ENCODE results near the gene HDHD5.
A peak's percentile ranks its signal among the peaks of the same experiment; 100 is the strongest.

HDHD5 gene

DNA sequence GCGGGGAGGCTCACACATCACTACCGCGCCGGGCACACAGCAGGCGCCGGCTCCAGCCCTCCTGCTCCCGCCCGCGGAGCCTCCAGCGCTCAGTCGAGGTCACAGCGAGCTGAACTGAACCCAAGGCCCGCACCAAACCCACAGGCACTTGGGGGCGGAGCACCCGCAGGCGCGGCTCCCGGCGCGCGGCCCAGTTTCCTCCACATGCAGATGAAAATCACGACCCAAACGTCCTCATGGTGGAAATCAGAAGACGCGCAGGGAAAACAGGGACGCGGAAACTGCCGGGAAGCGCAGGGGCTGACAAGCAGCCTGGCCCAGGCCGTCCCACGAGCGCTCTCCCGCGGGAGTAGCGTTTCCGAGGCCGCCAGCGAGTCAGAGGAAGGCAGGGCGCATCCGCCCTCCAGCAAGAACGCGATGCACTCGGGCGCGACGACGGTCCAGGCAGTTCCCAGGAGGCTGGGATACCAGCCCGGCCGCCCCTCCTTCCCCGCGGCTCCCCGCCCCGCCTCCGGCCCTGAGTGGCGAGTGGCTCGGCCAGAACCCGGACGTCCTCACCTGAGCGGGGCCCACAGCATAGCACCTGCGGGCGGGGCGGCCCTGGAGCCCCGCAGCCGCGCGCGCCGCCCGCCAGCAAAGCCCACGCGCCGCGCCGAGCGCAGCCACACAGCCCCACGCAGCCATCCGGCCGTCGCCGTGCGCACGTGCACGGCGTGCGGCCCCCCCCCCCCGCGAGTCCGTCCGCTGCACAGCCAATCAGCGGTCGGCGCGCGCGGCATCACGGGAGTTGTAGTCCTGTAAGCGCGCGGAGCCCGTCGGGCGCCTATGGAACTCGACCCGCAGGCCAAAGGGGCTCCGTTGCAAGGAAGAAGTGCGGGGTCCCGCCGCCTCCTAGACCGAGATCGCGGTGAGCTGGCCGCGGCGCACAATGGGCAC is at the start of gene HDHD5:
HDHD5 (minus strand) TSS at position 710 of the 936 bp plus-strand sequence; CDS start at position 684, 26 bp downstream.
- DNase-seq = peak; percentile 81

DNA sequence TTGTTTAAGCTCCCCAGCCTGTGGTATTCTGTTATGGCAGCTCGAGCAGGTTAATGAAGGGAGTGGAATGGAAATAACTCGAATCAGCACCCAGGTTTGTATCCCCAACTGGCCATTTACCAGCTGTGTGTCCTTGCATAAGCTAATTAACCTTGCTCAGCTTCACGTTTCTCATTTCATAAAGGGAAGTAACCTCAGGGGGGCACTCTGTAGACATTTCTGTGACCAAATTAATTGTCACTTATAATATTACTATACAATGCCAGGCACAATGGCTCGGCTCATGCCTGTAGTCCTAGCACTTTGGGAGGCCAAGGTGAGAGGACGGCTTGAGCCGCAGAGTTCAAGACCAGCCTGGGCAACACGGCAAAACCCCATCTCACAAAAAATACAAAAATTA is 46.4 kb upstream of the HDHD5 start:
- peak; percentile 8 for DNase-seq

DNA sequence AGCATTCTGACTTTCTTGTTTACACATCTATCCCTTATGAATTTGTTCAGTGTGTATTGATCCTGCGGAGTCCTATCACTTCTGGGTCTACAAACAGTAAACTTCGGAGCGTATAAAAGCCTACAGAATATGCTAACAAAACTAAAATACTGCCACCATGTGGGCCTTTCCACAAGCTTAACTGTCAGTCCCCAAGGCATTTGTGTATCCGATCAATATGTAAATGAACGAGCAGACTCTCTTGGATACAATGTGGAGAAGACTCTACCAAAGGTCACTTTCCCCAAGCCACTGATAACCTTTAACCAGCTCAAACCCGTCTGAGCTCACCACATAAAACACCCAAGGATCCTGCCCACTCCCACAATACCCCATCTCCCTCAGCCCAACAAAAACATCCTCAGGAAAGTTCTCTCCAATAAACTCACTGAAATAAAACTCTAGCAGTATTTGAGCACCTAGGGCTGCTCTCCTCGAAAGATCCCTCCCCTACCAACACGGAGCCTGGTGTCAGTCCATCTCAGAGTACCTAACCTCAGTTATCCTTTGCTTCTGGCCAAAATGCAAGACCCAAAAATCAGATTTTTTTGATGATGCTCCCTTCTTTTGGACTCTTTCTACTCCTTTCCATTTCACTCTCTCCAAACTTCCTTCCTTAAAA is 42.3 kb upstream of the HDHD5 start:
- DNase-seq = no peak

DNA sequence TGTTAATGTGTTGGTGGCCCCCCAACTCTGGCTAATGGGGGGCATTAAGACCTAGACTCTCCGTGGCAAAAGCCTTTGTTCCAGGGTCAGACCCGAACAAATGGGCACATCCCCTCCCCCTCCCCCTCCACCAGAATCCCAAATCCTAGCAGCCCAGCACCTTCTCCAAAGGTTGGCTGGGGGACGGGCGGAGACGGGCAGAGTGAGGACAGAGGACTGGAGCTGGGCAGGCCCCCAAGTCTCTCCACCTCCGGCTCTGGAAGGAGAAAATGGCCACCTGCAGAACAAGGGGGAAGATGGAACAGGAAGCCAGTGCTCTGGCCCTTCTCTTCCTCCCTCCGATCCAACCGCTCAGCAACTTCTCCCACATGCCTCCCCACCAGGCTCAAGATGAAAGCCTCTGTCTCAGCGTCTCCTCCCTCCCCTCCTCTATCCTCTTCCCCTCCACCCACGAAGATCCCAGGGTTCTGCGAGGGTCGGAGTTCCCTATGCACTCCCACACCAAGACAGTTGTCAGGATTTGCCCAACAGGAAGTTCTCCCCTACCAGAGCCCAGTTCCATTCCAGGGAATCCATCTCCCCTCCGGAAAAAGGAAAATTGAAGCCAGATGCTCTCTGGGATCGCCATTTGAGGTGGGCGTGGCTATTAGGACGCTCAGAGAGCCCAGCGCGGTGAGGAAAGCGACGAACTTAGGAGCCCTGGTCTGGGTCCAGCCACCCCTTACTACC is 40.1 kb upstream of the HDHD5 start:
- DNase-seq = peak; percentile 75

DNA sequence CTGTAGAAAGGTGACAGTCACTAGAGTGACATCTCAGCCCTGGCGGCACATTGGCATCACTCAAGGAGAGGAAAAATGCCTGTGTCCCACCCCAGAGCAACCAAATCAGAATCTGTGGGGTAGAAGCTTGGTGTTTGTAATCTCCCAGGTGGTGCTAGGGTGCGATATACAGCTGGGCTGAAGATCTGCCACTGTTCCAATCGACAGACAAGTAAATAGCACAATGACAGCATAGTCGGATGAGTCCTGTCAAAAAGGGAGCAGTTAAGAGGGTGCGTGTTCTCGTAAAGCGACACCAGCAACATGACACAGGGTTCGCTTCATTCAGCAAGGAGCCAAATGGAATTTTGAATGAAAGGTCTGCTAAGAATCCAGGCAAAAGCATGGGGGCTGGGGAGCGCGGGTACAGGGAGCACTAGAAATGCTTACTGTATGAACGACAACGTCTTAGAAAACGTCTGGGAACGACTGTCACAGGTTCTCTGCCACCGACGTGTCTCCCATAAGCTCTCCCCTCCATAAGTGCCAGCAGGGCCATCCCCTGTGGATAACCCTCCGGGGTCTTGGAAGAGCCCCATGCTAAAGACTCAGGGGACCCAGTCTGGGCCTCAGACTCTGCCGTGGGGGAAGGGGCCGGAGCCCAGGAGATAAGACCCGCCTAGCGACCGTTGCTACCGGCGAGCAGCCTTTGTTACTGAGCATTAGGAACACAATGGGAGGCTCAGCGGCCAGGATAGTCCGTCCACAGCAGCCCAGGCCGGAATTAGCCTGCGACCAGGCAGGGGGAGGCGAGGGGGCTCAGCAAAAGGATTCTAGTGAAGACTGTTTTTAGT is 39.3 kb upstream of the HDHD5 start:
- peak; percentile 64 for DNase-seq

DNA sequence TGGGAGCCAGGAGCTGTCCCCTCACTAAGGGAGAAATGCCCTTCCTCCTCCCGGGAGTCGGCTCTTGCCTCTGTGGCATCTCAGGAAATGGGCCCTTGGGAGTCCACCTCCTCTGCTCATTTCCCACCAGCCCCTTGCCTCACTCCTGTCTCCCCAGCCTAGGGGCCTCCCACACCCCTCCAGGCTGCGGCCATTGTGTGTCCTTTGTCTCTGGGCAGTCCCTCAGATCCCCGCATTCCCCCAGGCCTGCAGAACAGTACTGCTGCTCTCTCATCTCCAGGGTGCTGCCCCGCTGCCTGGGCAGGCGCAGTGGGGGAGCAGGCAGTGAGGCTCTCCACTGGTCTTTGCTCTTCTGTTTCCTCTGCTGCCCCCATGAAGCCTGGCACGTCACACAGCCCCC is 35.1 kb upstream of the HDHD5 start:
- no peak for DNase-seq

DNA sequence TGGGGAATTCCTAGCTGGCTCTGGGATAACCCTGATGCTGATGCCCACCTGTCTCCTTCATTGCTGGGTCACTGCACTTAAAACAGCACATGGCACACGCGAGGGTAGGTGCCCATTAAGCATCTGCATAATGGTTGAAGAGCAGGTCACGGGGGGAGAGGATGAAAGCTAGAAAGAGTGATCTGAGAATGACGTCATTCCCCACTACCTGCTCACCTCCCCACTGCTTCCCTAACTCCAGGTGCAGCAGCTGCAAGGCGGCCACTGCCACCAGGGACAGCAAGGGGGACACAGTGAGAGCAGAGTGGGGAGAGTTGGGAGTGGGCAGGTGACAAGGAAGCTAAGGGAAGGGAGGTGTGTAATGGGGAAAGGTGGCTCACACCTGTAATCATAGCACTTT is 33.1 kb upstream of the HDHD5 start:
- DNase-seq = no peak

DNA sequence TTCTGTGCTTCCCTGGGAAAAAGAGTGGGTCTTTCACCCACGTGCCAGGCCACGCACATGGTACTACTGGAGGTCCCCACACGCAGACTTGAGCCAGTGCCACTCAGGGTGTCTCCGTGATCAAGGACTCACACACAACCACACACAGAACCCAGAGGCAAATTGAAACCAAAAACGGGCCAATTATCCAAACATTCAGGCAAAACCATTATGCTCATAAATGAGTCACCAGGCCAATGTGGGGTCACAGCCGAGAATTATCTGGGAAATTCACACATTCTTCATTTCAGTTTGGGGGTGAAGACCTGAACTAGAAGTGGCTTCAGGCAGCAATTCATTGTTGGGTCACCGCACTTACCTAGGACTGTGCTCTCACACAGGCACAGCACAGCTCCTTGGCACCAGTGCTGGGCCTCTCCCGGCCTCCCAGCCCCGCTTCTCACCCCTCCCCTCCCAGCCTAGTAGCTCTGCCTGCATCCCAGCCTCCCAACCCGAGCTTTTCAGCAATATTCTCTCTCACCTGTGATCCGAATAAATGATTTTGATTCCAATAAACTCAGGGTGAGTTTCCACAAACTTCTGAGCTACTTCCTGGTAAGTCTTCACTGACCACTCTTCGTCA is 32.2 kb upstream of the HDHD5 start:
- DNase-seq = no peak

DNA sequence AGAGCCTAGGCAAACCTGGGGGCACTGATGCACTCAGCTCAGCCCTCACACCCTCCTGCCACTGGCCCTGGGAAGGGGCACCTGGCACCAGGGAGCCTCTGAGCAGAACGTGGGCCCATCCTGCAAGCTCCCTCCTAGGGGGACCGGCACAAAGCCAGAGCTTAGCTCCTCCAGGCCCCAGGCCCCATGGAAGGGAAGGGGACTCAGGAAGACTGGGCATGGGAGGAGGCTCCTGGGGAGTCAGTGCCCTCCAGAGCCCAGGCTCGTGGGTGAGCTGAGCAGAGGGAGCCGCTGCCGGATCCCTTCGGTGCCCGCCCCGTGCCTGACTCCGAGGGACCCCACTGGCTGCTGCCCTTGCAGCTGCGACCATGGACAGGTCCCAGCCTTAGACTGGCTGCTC is 31.6 kb upstream of the HDHD5 start:
- no peak for DNase-seq

DNA sequence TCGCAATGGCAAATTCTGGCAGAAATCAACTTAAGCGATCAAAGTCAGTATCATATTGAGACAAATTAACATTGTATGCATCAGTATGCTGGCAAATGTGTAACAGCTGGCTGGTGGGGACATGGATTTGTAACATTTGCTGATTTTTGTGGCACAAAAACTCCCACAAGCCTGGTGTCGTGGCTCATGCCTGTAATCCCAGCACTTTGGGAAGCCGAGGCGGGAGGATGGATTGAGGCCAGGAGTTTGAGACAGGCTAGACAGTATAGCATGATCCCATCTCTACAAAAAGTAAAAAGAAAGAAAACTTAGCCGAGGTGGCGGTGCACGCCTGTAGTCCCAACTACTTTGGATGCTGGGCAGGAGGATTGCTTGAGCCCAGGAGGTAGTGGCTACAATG is 17.6 kb upstream of the HDHD5 start:
- DNase-seq = no peak

DNA sequence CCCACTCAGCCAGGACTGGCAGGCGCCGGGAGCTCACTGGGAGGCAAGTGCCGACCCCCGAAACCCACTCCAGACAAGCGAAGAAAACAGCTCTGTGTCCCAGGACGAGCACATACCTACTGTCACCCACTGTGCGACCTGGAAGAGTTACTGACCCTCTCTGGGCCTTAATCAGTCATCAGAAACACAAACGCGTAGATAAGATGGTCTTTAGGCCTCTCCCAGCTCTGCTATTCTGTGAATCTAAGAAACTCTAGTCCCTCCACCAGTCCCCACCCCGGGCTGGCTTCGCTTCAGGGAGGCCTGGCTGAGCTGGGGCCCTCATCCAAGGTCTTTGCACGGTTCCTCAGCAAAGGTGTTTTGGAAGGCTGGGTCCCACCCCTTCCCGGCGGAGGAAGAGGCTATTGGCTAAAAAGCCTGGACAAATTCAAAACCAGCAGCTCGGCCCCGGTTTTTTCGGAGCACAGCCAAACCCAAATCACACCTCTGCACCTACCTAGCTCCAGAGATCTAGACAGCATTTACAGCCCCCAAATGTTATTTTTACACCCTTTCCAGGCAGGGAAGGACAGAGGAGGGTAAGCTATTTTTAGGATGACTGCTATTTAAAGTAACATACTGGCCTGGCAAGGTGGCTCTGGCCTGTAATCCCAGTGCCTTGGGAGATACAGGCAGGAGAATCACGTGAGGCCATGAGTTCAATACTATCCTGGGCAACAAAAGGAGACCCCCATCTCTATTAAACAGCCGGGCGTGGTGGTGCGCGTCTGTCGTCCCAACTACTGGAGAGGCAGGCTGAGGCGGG is 13.2 kb upstream of the HDHD5 start:
- no peak for DNase-seq

DNA sequence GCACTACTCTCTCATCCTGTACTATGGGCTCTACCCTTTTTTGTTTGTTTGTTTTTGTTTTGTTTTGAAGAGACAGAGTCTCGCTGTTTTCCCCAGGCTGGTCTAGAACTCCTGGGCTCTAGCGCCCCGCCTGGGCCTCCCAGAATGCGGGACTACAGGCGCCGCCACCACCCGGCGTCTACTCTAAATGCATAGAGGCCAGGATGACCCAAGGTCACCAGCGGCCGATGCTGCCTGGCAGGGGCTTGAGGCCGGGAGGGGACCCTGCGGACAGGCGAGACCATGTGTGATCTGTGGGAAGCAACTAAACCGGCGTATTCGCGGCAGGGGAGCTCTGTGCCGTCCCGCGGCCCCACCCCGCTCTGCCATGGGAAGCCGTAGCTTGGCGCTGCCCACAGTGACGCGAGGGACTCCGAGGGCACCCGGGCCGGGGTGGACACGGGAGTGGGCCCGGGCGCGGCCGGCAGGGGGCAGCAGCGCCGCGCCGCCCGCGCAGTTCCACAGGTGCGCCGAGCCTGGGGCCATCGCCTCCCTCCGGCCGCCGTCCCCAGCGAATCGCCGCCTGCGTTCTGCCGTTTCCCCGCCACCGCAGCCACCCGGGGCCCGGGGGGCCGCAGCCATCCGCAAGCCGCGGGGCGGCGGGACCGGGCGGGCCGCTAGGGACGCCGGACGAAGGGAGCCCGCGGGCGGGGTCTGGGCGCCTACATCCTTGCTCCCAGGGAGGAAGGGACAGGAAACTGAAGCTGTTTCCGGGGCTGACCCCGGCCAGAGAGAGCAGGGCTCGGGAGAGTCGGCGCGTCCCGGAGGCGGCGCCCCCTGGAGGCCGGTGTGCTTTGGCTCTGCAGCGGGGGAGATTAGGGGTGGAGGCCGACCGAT is 12.3 kb upstream of the HDHD5 start:
- peak; percentile 85 for DNase-seq

DNA sequence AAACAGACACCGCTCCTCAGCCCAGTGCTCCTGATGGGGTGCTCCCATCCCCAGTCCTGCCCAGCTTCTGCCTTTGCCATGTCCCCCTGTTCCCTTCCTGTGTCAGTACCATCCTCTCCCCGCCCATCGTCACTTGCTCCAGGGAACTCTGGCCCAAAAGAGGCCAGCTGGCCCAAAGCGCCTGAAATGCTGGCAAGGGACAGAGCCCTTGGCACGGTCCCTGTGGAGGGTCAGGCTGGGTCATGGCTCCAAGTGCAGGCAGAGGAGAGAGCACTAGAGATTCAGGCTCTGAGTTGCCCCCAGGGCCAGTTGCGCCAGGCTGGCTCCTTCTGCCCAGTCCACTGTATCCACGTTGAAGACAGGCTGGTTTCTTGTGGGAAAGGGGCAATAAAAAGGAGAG is 8.4 kb upstream of the HDHD5 start:
- DNase-seq = no peak

DNA sequence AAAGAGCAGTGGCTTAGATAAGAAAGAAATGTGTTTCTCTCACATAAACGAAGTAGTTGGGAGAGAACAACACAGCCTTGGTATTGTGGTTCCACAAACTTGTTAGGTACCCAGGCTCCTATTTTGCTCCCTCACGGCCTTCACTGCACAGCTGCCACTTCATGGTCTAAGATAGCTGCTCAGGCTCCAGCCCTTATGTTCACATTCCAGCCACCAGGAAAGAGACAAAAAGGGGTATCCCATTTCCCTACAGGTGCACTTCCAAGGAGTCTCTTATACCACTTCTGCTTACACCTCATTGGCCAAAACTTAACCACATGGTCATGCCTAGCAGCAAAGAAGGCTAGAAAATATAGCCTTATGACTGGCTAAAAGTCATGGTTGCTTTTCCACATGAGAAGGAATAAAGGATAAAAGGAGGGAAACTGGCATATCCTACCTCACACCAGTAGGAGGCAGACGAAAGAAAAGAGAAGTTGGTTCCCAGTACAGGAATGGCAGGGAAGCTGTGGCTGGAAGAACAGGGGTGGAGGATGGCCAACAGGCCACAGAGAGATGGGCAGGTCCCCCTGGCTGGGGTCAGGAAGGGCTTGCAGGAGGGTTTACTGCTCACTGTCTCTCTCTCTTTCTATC is 5.4 kb upstream of the HDHD5 start:
- DNase-seq = no peak

DNA sequence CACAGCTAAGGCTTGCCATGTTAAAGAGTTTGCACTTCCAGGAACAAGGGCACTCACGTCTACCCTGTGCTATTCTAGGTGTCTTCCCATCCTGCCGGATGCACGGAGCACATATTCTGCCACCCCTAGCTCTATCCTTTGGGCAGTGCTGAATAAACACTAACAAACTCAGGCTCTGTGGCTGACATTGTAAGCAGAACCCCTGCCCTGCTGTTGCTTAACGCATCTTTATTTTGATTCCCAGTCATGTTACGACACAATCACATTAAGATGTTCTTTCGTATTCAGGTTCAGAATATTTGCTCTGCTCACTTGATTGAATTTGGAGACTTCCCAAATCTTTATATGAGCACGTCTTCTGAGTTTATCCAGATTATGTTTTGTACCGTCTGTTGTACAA is 3.7 kb upstream of the HDHD5 start:
- no peak for DNase-seq

DNA sequence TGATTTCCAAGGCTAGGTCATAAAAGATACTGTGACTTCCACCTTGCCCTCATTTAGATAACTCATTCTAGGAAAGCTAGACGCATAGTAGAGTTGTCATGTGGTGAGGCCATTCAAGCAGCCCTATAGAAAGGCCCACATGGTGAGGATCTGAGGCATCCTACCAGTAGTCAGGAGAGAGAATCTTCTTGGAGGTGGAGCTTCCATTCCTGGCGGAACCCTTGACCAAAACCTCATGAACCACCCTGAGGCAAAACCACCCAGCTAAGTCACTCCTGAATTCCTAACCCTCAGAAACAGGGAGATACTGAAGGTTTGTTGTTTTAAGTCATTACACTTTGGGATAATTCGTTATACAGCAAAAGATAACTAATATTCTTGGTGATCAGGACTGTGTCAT is 2.9 kb upstream of the HDHD5 start:
- DNase-seq = no peak

DNA sequence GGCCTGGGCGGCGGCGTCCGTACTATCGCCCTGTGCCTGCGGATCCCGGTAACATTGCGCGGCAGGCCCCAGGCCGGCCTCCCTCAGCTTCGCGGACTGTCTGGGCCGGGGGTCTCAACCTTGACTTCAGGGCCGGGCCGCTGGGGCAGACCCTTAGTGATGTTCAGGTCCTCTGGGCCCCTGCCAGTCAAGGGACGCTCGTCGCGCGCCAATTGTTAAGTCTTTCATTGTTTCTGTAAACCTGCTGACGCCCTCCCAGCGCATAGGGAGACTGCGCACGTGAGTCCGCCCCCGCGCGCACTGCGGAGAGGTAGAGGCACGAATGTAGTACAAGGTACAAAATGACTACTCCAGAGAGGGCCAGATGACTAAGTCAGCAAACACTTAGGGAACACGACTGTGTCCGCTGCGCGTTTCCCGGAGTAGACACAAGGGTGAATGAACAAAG is 451 bp upstream of the HDHD5 start:
- DNase-seq = peak; percentile 10

DNA sequence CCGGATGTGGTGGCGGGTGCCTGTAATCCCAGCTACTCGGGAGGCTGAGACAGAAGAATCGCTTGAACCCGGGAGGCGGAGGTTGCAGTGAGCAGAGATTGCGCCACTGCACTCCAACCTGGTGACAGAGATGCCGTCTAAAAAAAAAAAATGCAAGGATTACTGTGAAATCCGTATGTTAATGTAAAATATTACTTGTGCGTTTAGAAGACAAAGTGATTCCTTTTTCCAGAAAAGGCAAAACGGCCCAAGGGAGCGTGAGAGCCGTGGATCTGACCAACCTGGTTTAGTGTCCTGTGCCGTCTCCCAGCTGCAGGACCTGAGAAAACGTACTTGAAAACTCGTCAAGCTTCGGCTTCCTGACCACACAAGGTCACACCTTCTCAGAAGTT is 905 bp downstream of the HDHD5 start:
- no peak for DNase-seq

DNA sequence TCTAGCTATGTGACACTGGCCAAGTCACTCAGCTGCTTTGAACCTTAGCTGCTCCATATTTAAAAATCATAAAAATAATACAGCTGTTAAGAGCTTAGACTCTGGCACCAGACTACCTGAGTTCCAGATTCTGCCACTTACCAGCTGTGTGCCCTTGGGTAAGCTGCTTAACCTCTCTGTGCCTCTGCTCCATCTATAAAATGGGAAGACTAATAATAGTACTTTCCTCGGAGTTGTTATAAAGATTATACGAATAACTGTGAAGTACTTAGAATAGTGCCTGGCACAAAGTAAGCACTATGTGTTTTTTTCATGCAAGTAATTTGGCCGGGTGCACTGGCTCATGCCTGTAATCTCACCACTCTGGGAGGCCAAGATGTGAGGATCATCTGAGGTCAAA is 1.4 kb downstream of the HDHD5 start:
- no peak for DNase-seq

DNA sequence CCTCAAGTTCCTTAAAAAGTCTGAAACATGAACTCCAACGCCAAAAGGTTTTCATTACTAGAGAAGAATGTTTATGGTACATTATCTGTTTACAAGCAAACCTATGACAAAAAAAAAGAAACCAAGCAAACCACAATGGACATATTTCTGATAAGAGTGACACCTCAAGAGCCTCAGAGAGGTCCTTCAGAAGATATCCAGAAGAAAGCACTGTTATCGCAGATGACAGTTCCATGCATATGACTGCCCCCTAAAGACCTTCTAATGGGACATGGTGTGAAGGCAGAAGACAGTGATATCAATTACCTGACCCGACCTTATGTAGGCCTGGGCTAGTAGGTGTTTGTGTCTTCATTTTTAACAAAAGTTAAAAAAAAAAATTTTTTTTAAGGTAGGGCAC is 3.1 kb downstream of the HDHD5 start:
- no peak for DNase-seq

Data from DMS153 (cell line).